Liver (tissue), 9 donors: ENCODE results near the gene TUBA3C. TPM values are rescaled to one million over a fixed set of nuclear protein-coding genes. Genes with fewer than 3 reads are reported as not detected.

ENCODE experiments used
- DNase-seq: peaks from one replicate; pipeline ENCODE4 v3.0.0-alpha.2; 2017; ENCODE audit warnings: low spot score
- H3K27ac ChIP-seq, 2 donors: one replicate each; pipeline ENCODE4 v1.7.0; 2013; ENCODE audit warnings: inconsistent platforms in 2 of 2, low read length in 2 of 2, control low read depth in 1 of 2, low read depth in 1 of 2, mild to moderate bottlenecking in 1 of 2
- H3K27me3 ChIP-seq, 4 donors: one replicate each; pipeline versions ENCODE4 v1.6.1 to v1.7.0; 2013; ENCODE audit warnings: low read length in 3 of 4, inconsistent platforms in 1 of 4, mild to moderate bottlenecking in 1 of 4, moderate library complexity in 1 of 4; ENCODE audit not compliant: control insufficient read depth in 4 of 4, insufficient read depth in 4 of 4
- H3K36me3 ChIP-seq, 4 donors: one replicate each; pipeline versions ENCODE4 v1.6.1 to v1.7.0; 2013; ENCODE audit warnings: low read length in 3 of 4, mild to moderate bottlenecking in 3 of 4, low read depth in 1 of 4, moderate library complexity in 1 of 4; ENCODE audit not compliant: control insufficient read depth in 4 of 4, insufficient read depth in 3 of 4
- H3K4me1 ChIP-seq, 4 donors: one replicate each; pipeline versions ENCODE4 v1.6.1 to v1.7.0; 2013; ENCODE audit warnings: low read length in 3 of 4, mild to moderate bottlenecking in 3 of 4, moderate library complexity in 1 of 4; ENCODE audit not compliant: control insufficient read depth in 4 of 4, insufficient read depth in 4 of 4
- H3K4me3 ChIP-seq, 3 donors: one replicate each; pipeline versions ENCODE4 v1.6.1 to v1.7.0; 2013; ENCODE audit warnings: low read length in 3 of 3, control low read depth in 1 of 3, low read depth in 1 of 3, mild to moderate bottlenecking in 1 of 3
- H3K9ac ChIP-seq, 2 donors: one replicate each; pipeline ENCODE4 v1.7.0; 2013; ENCODE audit warnings: low read length in 2 of 2, mild to moderate bottlenecking in 2 of 2, moderate library complexity in 2 of 2, control low read depth in 1 of 2, low read depth in 1 of 2
- H3K9me3 ChIP-seq, 4 donors: one replicate each; pipeline versions ENCODE4 v1.6.1 to v1.7.0; 2013; ENCODE audit warnings: low read length in 3 of 4; ENCODE audit not compliant: control insufficient read depth in 4 of 4
- ATF3 ChIP-seq: IDR thresholded peaks from 2 replicates; pipeline ENCODE4 v1.6.1; 2016; ENCODE audit warnings: antibody characterized with exemption
- EGR1 ChIP-seq, 2 donors: IDR thresholded peaks; 2 replicates each; pipeline ENCODE4 v1.6.1; 2016 to 2018; ENCODE audit warnings: antibody characterized with exemption in 2 of 2, low read depth in 2 of 2
- FOXA1 ChIP-seq: IDR thresholded peaks from 2 replicates; pipeline ENCODE4 v1.6.1; 2016; ENCODE audit warnings: antibody characterized with exemption
- NR2F2 ChIP-seq: IDR thresholded peaks from 2 replicates; pipeline ENCODE4 v1.6.1; 2016; ENCODE audit warnings: antibody characterized with exemption
- REST ChIP-seq: IDR thresholded peaks from 2 replicates; pipeline ENCODE4 v1.6.1; 2016; ENCODE audit warnings: antibody characterized with exemption, mild to moderate bottlenecking
- RXRA ChIP-seq, 2 donors: IDR thresholded peaks; 2 replicates each; pipeline ENCODE4 v1.6.1; 2017 to 2018; ENCODE audit warnings: antibody characterized with exemption in 2 of 2, mild to moderate bottlenecking in 1 of 2
- SP1 ChIP-seq: IDR thresholded peaks from 2 replicates; pipeline ENCODE4 v1.6.1; 2018; ENCODE audit warnings: antibody characterized with exemption, mild to moderate bottlenecking
- TAF1 ChIP-seq: conservative IDR thresholded peaks from 2 replicates; pipeline ENCODE4 v1.6.1; 2016; ENCODE audit warnings: antibody characterized with exemption, mild to moderate bottlenecking
- YY1 ChIP-seq: IDR thresholded peaks from 2 replicates; pipeline ENCODE4 v1.6.1; 2016; ENCODE audit warnings: antibody characterized with exemption, mild to moderate bottlenecking
- WGBS: extraction: QIAGEN DNeasy Blood & Tissue Kit; methylation state at CpG from one replicate; pipeline ENCODE4 v1.1.7; 2013; 5-methylcytosine and 5-hydroxymethylcytosine counted together
- polyA plus RNA-seq, 2 donors: library from polyadenylated mRNA; stranded (reverse) in 1 of 2; unstranded in 1 of 2; fragments of 200-250 nt in 1 of 2; fragments of >200 nt in 1 of 2; fragmentation: Nextera tagmentation in 1 of 2; extraction: Ambion mirVana in 1 of 2; gene quantifications; one replicate each; pipeline versions ENCODE4 v1.2.1 to v1.2.3, GENCODE V29; 2013 to 2015
- total RNA-seq, 2 donors: library from RNA; depleted of rRNA; stranded (reverse); fragments of >200 nt; gene quantifications; one replicate each; pipeline ENCODE4 v1.2.3, GENCODE V29; 2014
- donor health status: healthy.
- donor health status: healthy.
- donor health status: healthy.
- donor health status: healthy.
- donor health status: healthy.

Gene TUBA3C
- total and polyA plus RNA-seq, 4 donors: not detected

GRCh38 chr13:19153782-19154450 is 27.7 kb downstream of the TUBA3C start:
- Histone ChIP-seq H3K4me1 (no peaks in the 10 kb centered on the region), H3K9me3 (peaks cover 0 to under 1% (median 0%) of the 10 kb centered on the region in 4 donors), H3K27me3 (no peaks in the 10 kb centered on the region), H3K4me3 (no peak overlapping the region), H3K27ac (no peak overlapping the region), H3K36me3 (no peaks in the 10 kb centered on the region), H3K9ac (no peak overlapping the region)
- no peak for DNase-seq
- 80% methylated on average over 9 of the region's 9 CpGs for WGBS
- TF ChIP-seq EGR1 (IDR thresholded peaks at IDR 0.05; ENCODE audit: low read depth in 2 of 2) (no peak), ATF3 (no peak), FOXA1 (no peak), YY1 (no peak), NR2F2 (no peak), TAF1 (no peak), REST (no peak), SP1 (no peak), RXRA (IDR thresholded peaks at IDR 0.05) (no peak)

- Histone ChIP-seq H3K9me3 (peaks cover 0 to 4% (median under 1%) of the 10 kb centered on the region in 4 donors), H3K27me3 (no peaks in the 10 kb centered on the region), H3K4me1 (no peaks in the 10 kb centered on the region), H3K36me3 (no peaks in the 10 kb centered on the region), H3K4me3 (no peak overlapping the region), H3K9ac (no peak overlapping the region), H3K27ac (no peak overlapping the region)
- 55% methylated on average over 5 of the region's 5 CpGs for WGBS
- no peak for DNase-seq
- TF ChIP-seq REST: no peak
- no peak for TF ChIP-seq EGR1 (IDR thresholded peaks at IDR 0.05; ENCODE audit: low read depth in 2 of 2)
Measured at GRCh38 chr13:19152403-19152802, 29.2 kb downstream of the TUBA3C start.
